GM23338 (cell line): ENCODE measurements around the gene KIAA1614. TPM values are rescaled to one million over a fixed set of nuclear protein-coding genes. Genes with fewer than 3 reads are reported as not detected.

Source experiments
- ATAC-seq: fragments of 200-7000 bp; cut with Tn5 transposase; 3 replicates; pipeline ENCODE4 v1.9.1; 2020
- DNase-seq: peaks from one replicate; pipeline ENCODE4 v3.0.0-alpha.2; 2015; ENCODE audit warnings: low spot score
- H2AFZ ChIP-seq: fragments of 200-600 bp; sonication (generic); 2 replicates; pipeline ENCODE4 v1.8.0; 2016; ENCODE audit warnings: antibody characterized with exemption, mild to moderate bottlenecking, moderate library complexity
- H3F3A ChIP-seq: fragments of 200-600 bp; sonication (generic); replicated peaks from 2 replicates; pipeline ENCODE4 v1.8.0; 2017; ENCODE audit warnings: antibody characterized with exemption, mixed run types, low read depth
- H3K27ac ChIP-seq: fragments of 200-600 bp; sonication (generic); 2 replicates; pipeline ENCODE4 v1.6.1; 2016; ENCODE audit warnings: low read depth
- H3K27me3 ChIP-seq: fragments of 200-600 bp; sonication (generic); 2 replicates; pipeline ENCODE4 v1.8.0; 2016; ENCODE audit warnings: mild to moderate bottlenecking, mixed run types, moderate library complexity; ENCODE audit not compliant: insufficient read depth
- H3K36me3 ChIP-seq: fragments of 200-600 bp; sonication (generic); 2 replicates; pipeline ENCODE4 v1.8.0; 2016; ENCODE audit warnings: mild to moderate bottlenecking; ENCODE audit not compliant: insufficient read depth
- H3K4me1 ChIP-seq: fragments of 200-600 bp; sonication (generic); 2 replicates; pipeline ENCODE4 v1.8.0; 2016; ENCODE audit warnings: mild to moderate bottlenecking, moderate library complexity; ENCODE audit not compliant: insufficient read depth
- H3K4me2 ChIP-seq: fragments of 200-600 bp; sonication (generic); 2 replicates; pipeline ENCODE4 v1.7.1; 2017; ENCODE audit warnings: mixed run types
- H3K4me3 ChIP-seq: fragments of 200-600 bp; sonication (generic); 2 replicates; pipeline ENCODE4 v1.6.1; 2016; ENCODE audit warnings: mixed run types
- H3K79me2 ChIP-seq: fragments of 200-600 bp; sonication (generic); replicated peaks from 2 replicates; pipeline ENCODE4 v1.8.0; 2017; ENCODE audit warnings: mild to moderate bottlenecking; ENCODE audit not compliant: insufficient read depth
- H3K9me2 ChIP-seq: fragments of 200-600 bp; sonication (generic); 2 replicates; pipeline ENCODE4 v1.8.0; 2017; ENCODE audit not compliant: insufficient read depth
- H4K20me1 ChIP-seq: fragments of 200-600 bp; sonication (generic); replicated peaks from 2 replicates; pipeline ENCODE4 v1.8.0; 2017; ENCODE audit warnings: mild to moderate bottlenecking; ENCODE audit not compliant: insufficient read depth
- H3K27ac Mint-ChIP-seq: 2 replicates; pipeline ENCODE4 v1.8.0; 2020; ENCODE audit warnings: inconsistent platforms, mild to moderate bottlenecking, moderate library complexity, mixed read lengths
- H3K27me3 Mint-ChIP-seq: 3 replicates; pipeline ENCODE4 v1.8.0; 2022; ENCODE audit warnings: low read depth, mild to moderate bottlenecking, moderate library complexity, mixed read lengths, inconsistent platforms; ENCODE audit not compliant: insufficient read depth, poor library complexity
- H3K36me3 Mint-ChIP-seq: 3 replicates; pipeline ENCODE4 v1.8.0; 2021; ENCODE audit warnings: low read depth, mild to moderate bottlenecking, inconsistent platforms, moderate library complexity, mixed read lengths
- H3K4me1 Mint-ChIP-seq: 3 replicates; pipeline ENCODE4 v1.8.0; 2020; ENCODE audit warnings: mild to moderate bottlenecking, inconsistent platforms, mixed read lengths
- H3K4me3 Mint-ChIP-seq: 3 replicates; pipeline ENCODE4 v1.8.0; 2021; ENCODE audit warnings: moderate library complexity, mild to moderate bottlenecking, inconsistent platforms, mixed read lengths
- H3K9me3 Mint-ChIP-seq: 3 replicates; pipeline ENCODE4 v1.8.0; 2020; ENCODE audit warnings: moderate library complexity, mild to moderate bottlenecking, inconsistent platforms, mixed read lengths
- CREB1 ChIP-seq: fragments of 250-450 bp; sonication (Bioruptor Pico); IDR thresholded peaks from 2 replicates; pipeline ENCODE4 v1.5.0; 2020; ENCODE audit warnings: low read depth, mild to moderate bottlenecking, moderate library complexity
- ETS1 ChIP-seq: IDR thresholded peaks from 2 replicates; pipeline ENCODE4 v1.6.1; 2016; ENCODE audit warnings: antibody characterized with exemption
- EZH2 ChIP-seq: fragments of 200-600 bp; sonication (generic); IDR thresholded peaks from one replicate; pipeline ENCODE4 v1.8.0; 2017; ENCODE audit warnings: antibody characterized with exemption, mild to moderate bottlenecking, low read depth; ENCODE audit not compliant: unreplicated experiment
- EZH2phosphoT487 ChIP-seq: fragments of 200-600 bp; sonication (generic); IDR thresholded peaks from one replicate; pipeline ENCODE4 v1.8.1; 2018; ENCODE audit warnings: antibody characterized with exemption; ENCODE audit not compliant: unreplicated experiment
- JUNB ChIP-seq: IDR thresholded peaks from one replicate; pipeline ENCODE4 v1.6.1; 2016; ENCODE audit warnings: antibody characterized with exemption; ENCODE audit not compliant: unreplicated experiment
- NANOG ChIP-seq: IDR thresholded peaks from 2 replicates; pipeline ENCODE4 v1.6.1; 2016; ENCODE audit warnings: antibody characterized with exemption, borderline replicate concordance
- STAT1 ChIP-seq: IDR thresholded peaks from one replicate; pipeline ENCODE4 v1.6.1; 2016; ENCODE audit warnings: antibody characterized with exemption; ENCODE audit not compliant: unreplicated experiment
- ZNF114 ChIP-seq: fragments of 250-450 bp; sonication (Bioruptor Pico); IDR thresholded peaks from 2 replicates; pipeline ENCODE4 v1.5.0; 2020; ENCODE audit warnings: mild to moderate bottlenecking, moderate library complexity
- ZNF331 ChIP-seq: fragments of 250-450 bp; sonication (Bioruptor Pico); IDR thresholded peaks from 2 replicates; pipeline ENCODE4 v1.5.0; 2020; ENCODE audit warnings: low read depth, mild to moderate bottlenecking, moderate library complexity
- ZNF462 ChIP-seq: fragments of 250-450 bp; sonication (Bioruptor Pico); IDR thresholded peaks from 2 replicates; pipeline ENCODE4 v1.5.0; 2020; ENCODE audit warnings: mild to moderate bottlenecking, moderate library complexity
- polyA plus RNA-seq: library from polyadenylated mRNA; unstranded; fragments of >200 nt; fragmentation: Nextera tagmentation; extraction: Ambion mirVana; gene quantifications from 2 replicates; pipeline ENCODE4 v1.2.1, GENCODE V29; 2016
- total RNA-seq: library from RNA; depleted of rRNA; stranded (reverse); fragments of >200 nt; shearing (Covaris generic); gene quantifications from 2 replicates; pipeline ENCODE4 v1.2.3, GENCODE V29; 2014
- TF ChIP-seq, protein P1 (sequence below), 2 experiments: fragments of 200-600 bp in 1 of 2; sonication (generic) in 1 of 2; conservative IDR thresholded peaks; 2 replicates each; pipeline versions ENCODE4 v1.5.1 to v1.6.1; 2016 to 2017; ENCODE audit warnings: antibody characterized with exemption in 2 of 2, low read depth in 2 of 2, mild to moderate bottlenecking in 2 of 2, moderate library complexity in 1 of 2

KIAA1614 gene
- total and polyA plus RNA-seq, 2 experiments from 2014 or later = 1.1 to 1.8 TPM

DNA sequence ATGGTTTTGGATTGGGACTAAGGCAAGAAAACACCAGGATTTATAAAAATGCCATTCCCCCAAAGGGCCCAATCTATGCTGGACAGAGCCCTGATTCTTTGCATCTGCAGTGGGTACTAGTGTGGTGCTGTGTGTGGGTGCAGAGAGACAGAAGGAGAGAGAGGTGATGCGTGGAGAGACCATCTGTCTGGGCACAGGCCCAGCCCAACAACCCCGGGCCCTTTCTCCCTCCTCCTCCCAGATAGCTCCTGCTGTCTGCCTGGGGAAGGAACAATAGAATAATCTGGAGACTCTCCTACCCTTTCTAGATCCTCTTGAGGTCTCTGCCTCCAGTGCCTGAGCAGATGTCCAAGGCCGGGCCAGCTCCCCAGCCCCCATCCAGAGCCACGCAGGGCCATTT is 15.1 kb downstream of the KIAA1614 start:
- Mint-ChIP-seq H3K27ac (no peak overlapping the region), H3K4me1 (peaks cover 55% of the 10 kb centered on the region), H3K27me3 (peaks cover 7% of the 10 kb centered on the region), H3K9me3 (no peaks in the 10 kb centered on the region; the same call in 2 of the 3 replicates), H3K4me3 (no peak overlapping the region), H3K36me3 (no peaks in the 10 kb centered on the region)
- no peak overlapping the region for H2AFZ ChIP-seq
- no peak overlapping the region for H3K27ac ChIP-seq
- DNase-seq (no peak), ATAC-seq (peak; percentile 3; the same call in 2 of the 3 replicates)
- peaks cover 6% of the 10 kb centered on the region; the same call in 1 of the 2 replicates for H3K9me2 ChIP-seq
- no peak for TF ChIP-seq EZH2
- no peak for TF ChIP-seq NANOG
- TF ChIP-seq JUNB = no peak
- no peak for TF ChIP-seq CREB1
- no peak for TF ChIP-seq ZNF462 (CRISPR knock-in tag)
- TF ChIP-seq ZNF331 (CRISPR knock-in tag) = no peak
- no peak for TF ChIP-seq ETS1
- no peak for TF ChIP-seq STAT1
- TF ChIP-seq ZNF114 (CRISPR knock-in tag) = no peak
- TF ChIP-seq, protein P1, sequence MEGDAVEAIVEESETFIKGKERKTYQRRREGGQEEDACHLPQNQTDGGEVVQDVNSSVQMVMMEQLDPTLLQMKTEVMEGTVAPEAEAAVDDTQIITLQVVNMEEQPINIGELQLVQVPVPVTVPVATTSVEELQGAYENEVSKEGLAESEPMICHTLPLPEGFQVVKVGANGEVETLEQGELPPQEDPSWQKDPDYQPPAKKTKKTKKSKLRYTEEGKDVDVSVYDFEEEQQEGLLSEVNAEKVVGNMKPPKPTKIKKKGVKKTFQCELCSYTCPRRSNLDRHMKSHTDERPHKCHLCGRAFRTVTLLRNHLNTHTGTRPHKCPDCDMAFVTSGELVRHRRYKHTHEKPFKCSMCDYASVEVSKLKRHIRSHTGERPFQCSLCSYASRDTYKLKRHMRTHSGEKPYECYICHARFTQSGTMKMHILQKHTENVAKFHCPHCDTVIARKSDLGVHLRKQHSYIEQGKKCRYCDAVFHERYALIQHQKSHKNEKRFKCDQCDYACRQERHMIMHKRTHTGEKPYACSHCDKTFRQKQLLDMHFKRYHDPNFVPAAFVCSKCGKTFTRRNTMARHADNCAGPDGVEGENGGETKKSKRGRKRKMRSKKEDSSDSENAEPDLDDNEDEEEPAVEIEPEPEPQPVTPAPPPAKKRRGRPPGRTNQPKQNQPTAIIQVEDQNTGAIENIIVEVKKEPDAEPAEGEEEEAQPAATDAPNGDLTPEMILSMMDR (conservative IDR thresholded peaks at IDR 0.05; ENCODE audit: low read depth in 2 of 2) = no peak
- no peak for TF ChIP-seq EZH2phosphoT487
- H4K20me1 ChIP-seq = no peaks in the 10 kb centered on the region
- H3K4me1 ChIP-seq = peaks cover 29% of the 10 kb centered on the region
- no peak overlapping the region for H3K4me3 ChIP-seq
- no peaks in the 10 kb centered on the region for H3F3A ChIP-seq
- H3K36me3 ChIP-seq = no peaks in the 10 kb centered on the region
- no peaks in the 10 kb centered on the region for H3K27me3 ChIP-seq
- no peak overlapping the region for H3K4me2 ChIP-seq
- H3K79me2 ChIP-seq = no peaks in the 10 kb centered on the region
